ENCODE data around the gene EGR4. TPM values are rescaled to one million over a fixed set of nuclear protein-coding genes. Genes with fewer than 3 reads are reported as not detected.

EGR4 gene
- total RNA-seq, 1 donor from 2014 or later = 0.12 TPM

- H3K36me3 Mint-ChIP-seq (ENCODE audit: insufficient read depth) = no peaks in the 10 kb centered on the region
- TF ChIP-seq CTCF (IDR thresholded peaks at IDR 0.05; ENCODE audit: unreplicated experiment) = no peak
- H3K4me3 Mint-ChIP-seq (ENCODE audit: low read depth) = peak within 1 kb of the TSS; percentile 75
- H3K9me3 Mint-ChIP-seq (ENCODE audit: low read depth) = no peaks in the 10 kb centered on the region
- H3K27me3 Mint-ChIP-seq = peaks cover 52% of the 10 kb centered on the region
- H3K27ac Mint-ChIP-seq = peak within 1 kb of the TSS; percentile 31
- H3K4me1 Mint-ChIP-seq (ENCODE audit: low read depth) = no peaks in the 10 kb centered on the region
- DNase-seq (ENCODE audit: low spot score, unreplicated experiment) = no peak
These were observed 8.8 kb downstream of the EGR4 start, which contains the start of gene FBXO41 for GRCh38 chr2:73284296-73285158. TSS of gene FBXO41 (minus strand) at chr2:73284478. CDS start at chr2:73269630, 14,848 bp downstream.

- no peak for DNase-seq (ENCODE audit: low spot score, unreplicated experiment)
- Mint-ChIP-seq H3K4me3 (ENCODE audit: low read depth) (peak overlapping the region; percentile 75), H3K27me3 (peaks cover 52% of the 10 kb centered on the region), H3K36me3 (ENCODE audit: insufficient read depth) (no peaks in the 10 kb centered on the region), H3K4me1 (ENCODE audit: low read depth) (no peaks in the 10 kb centered on the region), H3K27ac (peak overlapping the region; percentile 31), H3K9me3 (ENCODE audit: low read depth) (no peaks in the 10 kb centered on the region)
- TF ChIP-seq CTCF (IDR thresholded peaks at IDR 0.05; ENCODE audit: unreplicated experiment) = no peak
These were observed 9.6 kb downstream of the EGR4 start for GRCh38 chr2:73283545-73284295.

- H3K4me1 Mint-ChIP-seq (ENCODE audit: low read depth) = no peaks in the 10 kb centered on the region
- peak overlapping the region; percentile 75 for H3K4me3 Mint-ChIP-seq (ENCODE audit: low read depth)
- no peak for DNase-seq (ENCODE audit: low spot score, unreplicated experiment)
- no peak for TF ChIP-seq CTCF (IDR thresholded peaks at IDR 0.05; ENCODE audit: unreplicated experiment)
- H3K9me3 Mint-ChIP-seq (ENCODE audit: low read depth) = no peaks in the 10 kb centered on the region
- peak overlapping the region; percentile 31 for H3K27ac Mint-ChIP-seq
- H3K27me3 Mint-ChIP-seq = peaks cover 45% of the 10 kb centered on the region
- no peaks in the 10 kb centered on the region for H3K36me3 Mint-ChIP-seq (ENCODE audit: insufficient read depth)
These were observed 10.3 kb downstream of the EGR4 start for GRCh38 chr2:73282924-73283544.

- TF ChIP-seq CTCF (IDR thresholded peaks at IDR 0.05; ENCODE audit: unreplicated experiment) = no peak
- Mint-ChIP-seq H3K4me1 (ENCODE audit: low read depth) (no peaks in the 10 kb centered on the region), H3K27me3 (peaks cover 28% of the 10 kb centered on the region)
These were observed 12.1 kb downstream of the EGR4 start for GRCh38 chr2:73281244-73281643.

GRCh38 chr2:73279852-73280251 lies 13.5 kb downstream of the EGR4 start:
- no peak for DNase-seq (ENCODE audit: low spot score, unreplicated experiment)
- H3K27me3 Mint-ChIP-seq = peaks cover 15% of the 10 kb centered on the region
- H3K9me3 Mint-ChIP-seq (ENCODE audit: low read depth) = no peaks in the 10 kb centered on the region
- no peaks in the 10 kb centered on the region for H3K4me1 Mint-ChIP-seq (ENCODE audit: low read depth)
- H3K27ac Mint-ChIP-seq = no peak overlapping the region
- H3K36me3 Mint-ChIP-seq (ENCODE audit: insufficient read depth) = no peaks in the 10 kb centered on the region
- no peak for TF ChIP-seq CTCF (IDR thresholded peaks at IDR 0.05; ENCODE audit: unreplicated experiment)
- H3K4me3 Mint-ChIP-seq (ENCODE audit: low read depth) = no peak overlapping the region

More at GRCh38 chr2:73281244-73281643, 12.1 kb downstream of the EGR4 start:
- no peak overlapping the region for H3K27ac Mint-ChIP-seq
- no peak overlapping the region for H3K4me3 Mint-ChIP-seq (ENCODE audit: low read depth)
- DNase-seq (ENCODE audit: low spot score, unreplicated experiment) = no peak
- H3K9me3 Mint-ChIP-seq (ENCODE audit: low read depth) = no peaks in the 10 kb centered on the region
- no peaks in the 10 kb centered on the region for H3K36me3 Mint-ChIP-seq (ENCODE audit: insufficient read depth)
